Esophagus squamous epithelium (tissue), 5 donors: Measurements from ENCODE around the gene PNRC1. TPM values are rescaled to one million over a fixed set of nuclear protein-coding genes. Genes with fewer than 3 reads are reported as not detected.
"Not testable (repeated sequence)": the region's sequence is repeated elsewhere in the genome, so short reads cannot be mapped to it uniquely, and the experiment has no call there.

ENCODE experiments used
- DNase-seq: peaks from one replicate; lab custom pipeline; 2025; lab: John Stamatoyannopoulos, UW
- H3K27ac ChIP-seq, 4 donors: fragments of 200-600 bp; sonication (generic); one replicate each; pipeline ENCODE4 v1.5.1; 2016 to 2019; ENCODE audit warnings: mild to moderate bottlenecking in 1 of 4
- H3K27me3 ChIP-seq, 4 donors: fragments of 200-600 bp; sonication (generic); 1 replicate in 3 of 4; 2 replicates in 1 of 4; pipeline versions ENCODE4 v1.5.1 to v1.6.0; 2017 to 2021; ENCODE audit warnings: antibody characterized with exemption in 1 of 4
- H3K36me3 ChIP-seq, 3 donors: fragments of 200-600 bp; sonication (generic); one replicate each; pipeline ENCODE4 v1.5.1; 2016 to 2019
- H3K4me1 ChIP-seq, 3 donors: fragments of 200-600 bp; sonication (generic); one replicate each; pipeline ENCODE4 v1.5.1; 2017 to 2019
- H3K4me3 ChIP-seq, 4 donors: fragments of 200-600 bp; sonication (generic); 1 replicate in 3 of 4; 2 replicates in 1 of 4; pipeline ENCODE4 v1.5.1; 2016 to 2019; ENCODE audit warnings: mild to moderate bottlenecking in 2 of 4, moderate library complexity in 1 of 4
- H3K9me3 ChIP-seq, 3 donors: fragments of 200-600 bp; sonication (generic); one replicate each; pipeline ENCODE4 v1.5.1; 2016 to 2019
- POLR2A ChIP-seq, 4 donors: fragments of 450-650 bp; IDR thresholded peaks; one replicate each; pipeline ENCODE4 v1.6.1; 2017; ENCODE audit warnings: antibody characterized with exemption in 4 of 4, mild to moderate bottlenecking in 4 of 4, moderate library complexity in 3 of 4
- WGBS, 2 donors: methylation state at CpG; one replicate each; pipeline ENCODE4 v1.1.5; 2018; 5-methylcytosine and 5-hydroxymethylcytosine counted together
- intact Hi-C: fragments of 100-400 bp; cut with DNase I; formaldehyde crosslinking; loops from one replicate; pipeline ENCODE4 v1.15.0; 2022
- total RNA-seq, 4 donors: library from RNA; depleted of rRNA; stranded (reverse); fragments of >200 nt; gene quantifications; one replicate each; pipeline ENCODE4 v1.1.0, GENCODE V29; 2016
- TF ChIP-seq, protein P1 (sequence below), 6 experiments: fragments of 450-650 bp in 4 of 6; fragments of 200-600 bp in 2 of 6; sonication (generic) in 2 of 6; IDR thresholded peaks; one replicate each; pipeline ENCODE4 v1.5.1; 2016 to 2019; ENCODE audit warnings: antibody characterized with exemption in 6 of 6, mild to moderate bottlenecking in 4 of 6, moderate library complexity in 4 of 6
- donor health status: DM: yes; HTN: yes; CAD: no.

The PNRC1 gene
- total RNA-seq, result 100 to 1,000 TPM in 1 of 4 donors, 10 to 100 TPM in 3; 55.0 to 168 (median 85.4) TPM

- Histone ChIP-seq H3K27me3 (no peaks in the 10 kb centered on the region), H3K36me3 (peaks cover 0 to 20% (median 9%) of the 10 kb centered on the region in 3 donors), H3K27ac (peak within 1 kb of the TSS; percentile 98 to 100 (median 100)), H3K4me3 (peak within 1 kb of the TSS; percentile 92 to 100 (median 96)), H3K4me1 (peaks cover 13 to 37% (median 26%) of the 10 kb centered on the region in 3 donors), H3K9me3 (no peaks in the 10 kb centered on the region)
- DNase-seq, result peak; percentile 100
- TF ChIP-seq, protein P1, sequence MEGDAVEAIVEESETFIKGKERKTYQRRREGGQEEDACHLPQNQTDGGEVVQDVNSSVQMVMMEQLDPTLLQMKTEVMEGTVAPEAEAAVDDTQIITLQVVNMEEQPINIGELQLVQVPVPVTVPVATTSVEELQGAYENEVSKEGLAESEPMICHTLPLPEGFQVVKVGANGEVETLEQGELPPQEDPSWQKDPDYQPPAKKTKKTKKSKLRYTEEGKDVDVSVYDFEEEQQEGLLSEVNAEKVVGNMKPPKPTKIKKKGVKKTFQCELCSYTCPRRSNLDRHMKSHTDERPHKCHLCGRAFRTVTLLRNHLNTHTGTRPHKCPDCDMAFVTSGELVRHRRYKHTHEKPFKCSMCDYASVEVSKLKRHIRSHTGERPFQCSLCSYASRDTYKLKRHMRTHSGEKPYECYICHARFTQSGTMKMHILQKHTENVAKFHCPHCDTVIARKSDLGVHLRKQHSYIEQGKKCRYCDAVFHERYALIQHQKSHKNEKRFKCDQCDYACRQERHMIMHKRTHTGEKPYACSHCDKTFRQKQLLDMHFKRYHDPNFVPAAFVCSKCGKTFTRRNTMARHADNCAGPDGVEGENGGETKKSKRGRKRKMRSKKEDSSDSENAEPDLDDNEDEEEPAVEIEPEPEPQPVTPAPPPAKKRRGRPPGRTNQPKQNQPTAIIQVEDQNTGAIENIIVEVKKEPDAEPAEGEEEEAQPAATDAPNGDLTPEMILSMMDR (IDR thresholded peaks at IDR 0.05), result peak in 1 of 6 experiments; percentile 15
- TF ChIP-seq POLR2A (IDR thresholded peaks at IDR 0.05), result peak in 3 of 4 donors; percentile 98 to 100 (median 99)
- WGBS, 2 donors, result 0 to 1% methylated on average over 19 to 29 of the region's 63 CpGs
- intact Hi-C loops, result no loop called here
These were observed at the start of gene PNRC1 for GRCh38 chr6:89080281-89081128. Gene PNRC1 (plus strand): TSS chr6:89080751. CDS start chr6:89080895, 144 bp downstream.

GRCh38 chr6:89032599-89032998, 48.0 kb upstream of the PNRC1 start:
- 69 to 74% methylated on average over 2 of the region's 2 CpGs for WGBS, 2 donors
- intact Hi-C loops, result no loop called here
- Histone ChIP-seq H3K9me3 (peaks cover 0 to 2% (median under 1%) of the 10 kb centered on the region in 3 donors), H3K4me3 (no peak overlapping the region), H3K27me3 (no peaks in the 10 kb centered on the region), H3K4me1 (peaks cover 19 to 52% (median 28%) of the 10 kb centered on the region in 3 donors), H3K36me3 (no peaks in the 10 kb centered on the region), H3K27ac (no peak overlapping the region)
- no peak for TF ChIP-seq POLR2A (IDR thresholded peaks at IDR 0.05)
- TF ChIP-seq, protein P1 (IDR thresholded peaks at IDR 0.05), result peak in 1 of 6 experiments; percentile 47
- DNase-seq, result no peak

GRCh38 chr6:89033461-89033860, 47.1 kb upstream of the PNRC1 start:
- WGBS, 2 donors, result 9 to 21% methylated on average over 1 of the region's 1 CpG
- no peak for DNase-seq
- H3K27ac ChIP-seq, result peak overlapping the region in 3 of 4 donors; percentile 91 to 97 (median 96)
- no peak overlapping the region for H3K4me3 ChIP-seq
- TF ChIP-seq POLR2A (IDR thresholded peaks at IDR 0.05), result no peak
- TF ChIP-seq, protein P1 (IDR thresholded peaks at IDR 0.05), result no peak
- peaks cover 19 to 52% (median 28%) of the 10 kb centered on the region in 3 donors for H3K4me1 ChIP-seq
- H3K27me3 ChIP-seq, result no peaks in the 10 kb centered on the region
- intact Hi-C loops, result no loop called here
- H3K9me3 ChIP-seq, result peaks cover 0 to 11% (median 8%) of the 10 kb centered on the region in 3 donors
- H3K36me3 ChIP-seq, result no peaks in the 10 kb centered on the region

- Histone ChIP-seq H3K4me1 (peaks cover 19 to 52% (median 28%) of the 10 kb centered on the region in 3 donors), H3K9me3 (peaks cover 0 to 11% (median 8%) of the 10 kb centered on the region in 3 donors), H3K27ac (peak overlapping the region; percentile 80 to 97 (median 94))
- H3K36me3 ChIP-seq, H3K4me3 ChIP-seq, intact Hi-C loops, DNase-seq, H3K27me3 ChIP-seq: not testable (repeated sequence)
- 62 to 63% methylated on average over 4 of the region's 4 CpGs for WGBS, 2 donors
These were observed 46.4 kb upstream of the PNRC1 start for GRCh38 chr6:89034116-89034515.

DNA sequence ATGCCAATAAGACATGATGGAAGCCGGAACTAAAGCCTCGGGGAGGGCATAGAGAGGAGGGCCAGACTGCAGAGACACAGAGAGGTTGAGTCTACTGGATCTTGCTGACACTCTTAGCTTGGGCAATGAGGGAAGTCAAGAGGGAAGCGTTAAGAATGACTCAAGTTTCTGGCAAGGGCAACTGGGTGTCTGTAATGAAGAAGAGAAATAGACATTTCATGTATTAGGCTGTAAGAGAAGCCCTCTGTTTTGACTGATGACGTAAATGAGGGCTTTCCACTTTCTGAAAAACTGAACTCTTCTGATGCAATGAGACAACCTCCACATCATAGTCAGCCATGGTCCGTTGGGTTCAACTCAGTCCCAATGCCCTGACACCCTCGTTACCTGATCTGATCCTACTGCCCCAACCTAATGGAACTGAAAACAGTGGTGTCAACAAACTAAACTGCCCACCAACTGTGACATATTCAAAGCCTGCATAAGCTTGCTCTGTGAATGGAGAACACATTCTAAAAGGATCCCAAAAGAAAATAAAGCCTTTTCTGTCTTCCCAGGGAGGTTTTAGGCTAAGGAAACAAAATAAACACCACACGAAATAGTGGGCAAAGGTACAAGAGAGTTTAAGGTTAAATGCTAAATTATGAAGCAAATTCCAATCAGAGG, 45.8 kb upstream of the PNRC1 start:
- TF ChIP-seq POLR2A (IDR thresholded peaks at IDR 0.05), result no peak
- TF ChIP-seq, protein P1 (IDR thresholded peaks at IDR 0.05), result no peak
- intact Hi-C loops, result no loop called here
- no peak for DNase-seq

More for the DNA sequence above, 45.8 kb upstream of the PNRC1 start:
- Histone ChIP-seq H3K4me1 (peaks cover 19 to 52% (median 28%) of the 10 kb centered on the region in 3 donors), H3K4me3 (peak overlapping the region in 1 of 4 donors; percentile 49), H3K27me3 (no peaks in the 10 kb centered on the region), H3K9me3 (peaks cover 0 to 11% (median 8%) of the 10 kb centered on the region in 3 donors), H3K36me3 (no peaks in the 10 kb centered on the region), H3K27ac (peak overlapping the region; percentile 80 to 97 (median 94))
- 21 to 28% methylated on average over 7 of the region's 7 CpGs for WGBS, 2 donors
